ENCODE data around the gene RPL10A.

GRCh38 chr6:35477028-35477427 lies 8.8 kb downstream of the RPL10A start:
- TF ChIP-seq CTCF (IDR thresholded peaks at IDR 0.05) (no peak), POLR2A (IDR thresholded peaks at IDR 0.05) (no peak)

Data from tibial nerve (tissue), 3 donors.